Keratinocyte (primary cell): ENCODE results near the gene ARHGAP15. TPM values are rescaled to one million over a fixed set of nuclear protein-coding genes. Genes with fewer than 3 reads are reported as not detected.

Experiments
- DNase-seq: peaks from one replicate; pipeline ENCODE4 v3.0.0-alpha.2; 2011; ENCODE audit warnings: low read depth, missing footprints, low spot score
- FAIRE-seq: peaks from 2 replicates; lab custom pipeline; 2011; peaks lifted over from hg19 to GRCh38; lab: Jason Lieb, UNC
- H2AFZ ChIP-seq: 2 replicates; pipeline ENCODE4 v1.6.0; 2012; ENCODE audit warnings: low read length, control low read depth, inconsistent platforms; ENCODE audit not compliant: control insufficient read depth
- H3K27ac ChIP-seq: 2 replicates; pipeline ENCODE4 v1.5.1; 2011; ENCODE audit warnings: low read length; ENCODE audit not compliant: control insufficient read depth, insufficient read depth
- H3K27me3 ChIP-seq: 3 replicates; pipeline ENCODE4 v1.6.0; 2011; ENCODE audit warnings: low read length; ENCODE audit not compliant: control insufficient read depth, insufficient read depth; ENCODE audit errors: extremely low read depth
- H3K36me3 ChIP-seq, 2 experiments: 2 replicates in 1 of 2; 3 replicates in 1 of 2; pipeline ENCODE4 v1.5.1; 2011; ENCODE audit warnings: low read length in 2 of 2, mild to moderate bottlenecking in 1 of 2; ENCODE audit not compliant: control insufficient read depth in 2 of 2, insufficient read depth in 2 of 2; ENCODE audit errors: extremely low read depth in 1 of 2
- H3K4me1 ChIP-seq: 3 replicates; pipeline ENCODE4 v1.5.1; 2011; ENCODE audit warnings: low read length; ENCODE audit not compliant: control insufficient read depth, insufficient read depth; ENCODE audit errors: extremely low read depth
- H3K4me2 ChIP-seq: 3 replicates; pipeline ENCODE4 v1.6.0; 2011; ENCODE audit warnings: low read depth, low read length; ENCODE audit not compliant: control insufficient read depth, insufficient read depth; ENCODE audit errors: extremely low read depth
- H3K4me3 ChIP-seq, 3 experiments: fragments of 200-600 bp in 1 of 3; sonication (generic) in 1 of 3; 2 replicates in 2 of 3; 3 replicates in 1 of 3; pipeline ENCODE4 v1.5.1; 2011 to 2016; ENCODE audit warnings: low read length in 3 of 3, mild to moderate bottlenecking in 3 of 3, control low read depth in 2 of 3, inconsistent platforms in 1 of 3, low read depth in 1 of 3, mixed read lengths in 1 of 3, mixed run types in 1 of 3, moderate library complexity in 1 of 3; ENCODE audit not compliant: control insufficient read depth in 2 of 3, insufficient read depth in 2 of 3; ENCODE audit errors: extremely low read depth in 1 of 3
- H3K79me2 ChIP-seq: 2 replicates; pipeline ENCODE4 v1.6.0; 2012; ENCODE audit warnings: low read length; ENCODE audit not compliant: control insufficient read depth, insufficient read depth
- H3K9ac ChIP-seq: 3 replicates; pipeline ENCODE4 v1.6.0; 2011; ENCODE audit warnings: low read length; ENCODE audit not compliant: control insufficient read depth, insufficient read depth; ENCODE audit errors: extremely low read depth
- H3K9me1 ChIP-seq: 3 replicates; pipeline ENCODE4 v1.6.0; 2011; ENCODE audit warnings: low read length; ENCODE audit not compliant: control insufficient read depth, insufficient read depth; ENCODE audit errors: extremely low read depth
- H3K9me3 ChIP-seq: 2 replicates; pipeline ENCODE4 v1.5.1; 2012; ENCODE audit warnings: low read depth, low read length; ENCODE audit not compliant: control insufficient read depth
- H4K20me1 ChIP-seq: 3 replicates; pipeline ENCODE4 v1.6.0; 2011; ENCODE audit warnings: low read length; ENCODE audit not compliant: control insufficient read depth, insufficient read depth; ENCODE audit errors: extremely low read depth
- EZH2 ChIP-seq: IDR thresholded peaks from one replicate; pipeline ENCODE4 v1.6.1; 2012; ENCODE audit warnings: inconsistent platforms, mild to moderate bottlenecking, low read length, moderate library complexity
- dilution Hi-C: fragments of 300-500 bp; cut with MboI; formaldehyde crosslinking; loops from one replicate; pipeline ENCODE4 v1.7.0; 2020; ENCODE audit warnings: low sequenced_read_pairs; ENCODE audit not compliant: extremely low pct_ligation_motif_present
- polyA plus RNA-seq, 5 experiments: library from polyadenylated mRNA; depleted of rRNA in 3 of 5; stranded (reverse) in 3 of 5; stranded (forward) in 1 of 5; unstranded in 1 of 5; fragments of >200 nt; gene quantifications; 1 replicate in 1 of 5; 2 replicates in 3 of 5; 3 replicates in 1 of 5; pipeline versions ENCODE4 v1.2.1 to v1.2.3, GENCODE V29; 2011 to 2012; ENCODE audit warnings: missing spikeins in 2 of 5, low read depth in 1 of 5, low replicate concordance in 1 of 5
- TF ChIP-seq, protein P1 (sequence below), 3 experiments: IDR thresholded peaks in 1 of 3; conservative IDR thresholded peaks in 1 of 3; optimal IDR thresholded peaks in 1 of 3; 2 replicates in 2 of 3; 3 replicates in 1 of 3; pipeline versions ENCODE3 to v1.5.1; 2011; ENCODE audit warnings: low read length in 3 of 3, mild to moderate bottlenecking in 3 of 3, moderate library complexity in 2 of 3, control low read depth in 1 of 3, inconsistent platforms in 1 of 3; ENCODE audit not compliant: insufficient read depth in 2 of 3; ENCODE audit errors: extremely low read depth in 1 of 3

ARHGAP15 gene
- polyA plus RNA-seq, 1 donor (not counting 4 experiments of a cell fraction or from before 2014, with no cell fraction given), result not detected

DNA sequence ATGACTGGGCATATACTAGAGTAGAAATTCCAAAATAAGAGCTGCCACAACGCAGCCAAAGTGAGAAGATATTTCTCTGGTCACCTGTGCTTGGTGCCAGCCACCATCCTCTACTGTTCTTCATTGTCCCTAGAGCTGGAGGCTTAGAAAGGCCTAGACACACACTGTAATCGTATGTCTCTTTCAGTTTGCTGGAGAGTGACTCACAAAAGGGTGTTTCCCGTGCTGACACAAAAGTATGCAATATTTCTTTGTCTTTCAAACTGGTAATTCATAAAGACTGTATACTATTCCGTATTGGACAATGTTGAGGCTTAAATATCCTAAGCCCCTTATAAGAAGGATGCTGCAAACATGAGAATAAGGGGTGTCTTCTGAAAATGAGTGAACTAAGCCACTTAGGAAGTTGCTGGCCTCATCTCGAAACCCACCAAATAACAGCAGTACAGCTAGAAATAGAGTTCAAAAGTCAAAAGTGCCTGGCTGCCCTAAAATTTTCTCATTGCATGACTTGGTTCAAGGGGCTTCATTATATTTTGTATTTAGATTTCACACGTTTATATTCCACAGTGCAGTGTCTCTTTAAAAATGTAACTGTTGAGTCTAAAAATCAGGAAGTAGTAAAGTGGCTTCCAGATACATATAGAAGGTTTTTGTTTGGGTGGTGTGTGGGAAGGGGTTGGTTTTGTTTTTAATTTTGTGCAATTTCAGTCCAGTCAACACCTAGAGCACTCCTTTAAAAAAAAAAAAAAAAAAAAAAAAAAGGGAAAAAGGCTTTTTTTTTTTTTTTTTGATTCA lies 601.1 kb downstream of the ARHGAP15 start:
- Histone ChIP-seq H3K27ac (peak overlapping the region; percentile 83), H3K4me3 (no peak overlapping the region), H2AFZ (peak overlapping the region; percentile 72), H3K27me3 (no peaks in the 10 kb centered on the region), H4K20me1 (no peaks in the 10 kb centered on the region), H3K36me3 (no peaks in the 10 kb centered on the region), H3K4me2 (peak overlapping the region; percentile 39), H3K9me1 (no peaks in the 10 kb centered on the region), H3K9ac (peak overlapping the region; percentile 38), H3K4me1 (peaks cover 40% of the 10 kb centered on the region), H3K79me2 (no peaks in the 10 kb centered on the region), H3K9me3 (no peaks in the 10 kb centered on the region)
- FAIRE-seq (peak; percentile 69), DNase-seq (no peak)
- dilution Hi-C loops, result no loop called here
- TF ChIP-seq, protein P1, sequence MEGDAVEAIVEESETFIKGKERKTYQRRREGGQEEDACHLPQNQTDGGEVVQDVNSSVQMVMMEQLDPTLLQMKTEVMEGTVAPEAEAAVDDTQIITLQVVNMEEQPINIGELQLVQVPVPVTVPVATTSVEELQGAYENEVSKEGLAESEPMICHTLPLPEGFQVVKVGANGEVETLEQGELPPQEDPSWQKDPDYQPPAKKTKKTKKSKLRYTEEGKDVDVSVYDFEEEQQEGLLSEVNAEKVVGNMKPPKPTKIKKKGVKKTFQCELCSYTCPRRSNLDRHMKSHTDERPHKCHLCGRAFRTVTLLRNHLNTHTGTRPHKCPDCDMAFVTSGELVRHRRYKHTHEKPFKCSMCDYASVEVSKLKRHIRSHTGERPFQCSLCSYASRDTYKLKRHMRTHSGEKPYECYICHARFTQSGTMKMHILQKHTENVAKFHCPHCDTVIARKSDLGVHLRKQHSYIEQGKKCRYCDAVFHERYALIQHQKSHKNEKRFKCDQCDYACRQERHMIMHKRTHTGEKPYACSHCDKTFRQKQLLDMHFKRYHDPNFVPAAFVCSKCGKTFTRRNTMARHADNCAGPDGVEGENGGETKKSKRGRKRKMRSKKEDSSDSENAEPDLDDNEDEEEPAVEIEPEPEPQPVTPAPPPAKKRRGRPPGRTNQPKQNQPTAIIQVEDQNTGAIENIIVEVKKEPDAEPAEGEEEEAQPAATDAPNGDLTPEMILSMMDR (optimal IDR thresholded peaks at IDR 0.05 in 1 of 3, IDR thresholded peaks at IDR 0.05 in 1 of 3, conservative IDR thresholded peaks at IDR 0.05 in 1 of 3; ENCODE audit: extremely low read depth in 1 of 3, insufficient read depth in 2 of 3, low read length in 3 of 3), result no peak
- TF ChIP-seq EZH2, result no peak

- no peaks in the 10 kb centered on the region for H3K9me1 ChIP-seq
- no peak overlapping the region for H3K27ac ChIP-seq
- H4K20me1 ChIP-seq, result no peaks in the 10 kb centered on the region
- DNase-seq, result no peak
- no peak overlapping the region for H3K4me2 ChIP-seq
- TF ChIP-seq, protein P1 (optimal IDR thresholded peaks at IDR 0.05 in 1 of 3, IDR thresholded peaks at IDR 0.05 in 1 of 3, conservative IDR thresholded peaks at IDR 0.05 in 1 of 3; ENCODE audit: extremely low read depth in 1 of 3, insufficient read depth in 2 of 3, low read length in 3 of 3), result no peak
- TF ChIP-seq EZH2, result no peak
- no peak overlapping the region for H3K9ac ChIP-seq
- no peaks in the 10 kb centered on the region for H3K79me2 ChIP-seq
- no peaks in the 10 kb centered on the region for H3K27me3 ChIP-seq
- no peaks in the 10 kb centered on the region for H3K9me3 ChIP-seq
- H3K4me1 ChIP-seq, result peaks cover 40% of the 10 kb centered on the region
- H3K4me3 ChIP-seq, result no peak overlapping the region
- dilution Hi-C loops, result no loop called here
- no peak overlapping the region for H2AFZ ChIP-seq
- H3K36me3 ChIP-seq, result no peaks in the 10 kb centered on the region
- FAIRE-seq, result no peak
These were observed 601.7 kb downstream of the ARHGAP15 start for GRCh38 chr2:143730953-143731260.
